HepG2 (cell line): ENCODE results near the gene CXCR5. TPM values are rescaled to one million over a fixed set of nuclear protein-coding genes. Genes with fewer than 3 reads are reported as not detected.
A peak's percentile ranks its signal among the peaks of the same experiment; 100 is the strongest.

Experiments used
- ATAC-seq: fragments of 200-7000 bp; cut with Tn5 transposase; 3 replicates; pipeline ENCODE4 v1.9.1; 2020; ENCODE audit warnings: mild to moderate bottlenecking, moderate library complexity
- BruUV-seq: library from RNA; stranded (reverse); fragments of 400-500 nt; replicated peaks from 2 replicates; lab custom pipeline; 2021; lab: Mats Ljungman, UMichigan
- CTCF ChIA-PET: fragments of 300-600 bp; formaldehyde crosslinking; extraction: SDS; loops from one replicate; lab custom pipeline; 2021; ENCODE audit warnings: low total read pairs, inconsistent platforms, low intra/inter-chr PET ratio; lab: Yijun Ruan, JAX
- POLR2A ChIA-PET: fragments of 350-600 bp; sonication (Branson Sonifier 250); formaldehyde crosslinking; loops from one replicate; lab custom pipeline; 2020; ENCODE audit warnings: antibody characterized with exemption, inconsistent platforms; lab: Yijun Ruan, JAX
- DNase-seq: peaks from one replicate; pipeline ENCODE4 v3.0.0-alpha.2; 2015; ENCODE audit warnings: low spot score
- FAIRE-seq: peaks from 3 replicates; lab custom pipeline; 2011; peaks lifted over from hg19 to GRCh38; lab: Jason Lieb, UNC
- H2AFZ ChIP-seq: one replicate; pipeline ENCODE4 v1.6.1; 2011; ENCODE audit warnings: low read length, inconsistent platforms
- H3K27ac ChIP-seq: fragments of 300-600 bp; 3 replicates; pipeline ENCODE4 v1.8.0; 2011; ENCODE audit warnings: mixed run types, mild to moderate bottlenecking, mixed read lengths, low read length, inconsistent platforms; ENCODE audit not compliant: insufficient read depth; ENCODE audit errors: extremely low read length
- H3K27me3 ChIP-seq, 2 experiments: fragments of 200-600 bp in 1 of 2; 2 replicates in 1 of 2; 3 replicates in 1 of 2; pipeline versions ENCODE4 v1.6.0 to v1.8.0; 2011; ENCODE audit warnings: low read length in 2 of 2, mild to moderate bottlenecking in 2 of 2, moderate library complexity in 2 of 2, inconsistent platforms in 1 of 2; ENCODE audit not compliant: insufficient read depth in 2 of 2, control insufficient read depth in 1 of 2
- H3K36me3 ChIP-seq, 2 experiments: fragments of 200-600 bp in 1 of 2; replicated peaks in 1 of 2; 2 replicates in 1 of 2; 3 replicates in 1 of 2; pipeline versions ENCODE4 v1.5.1 to v1.8.0; 2011; ENCODE audit warnings: low read length in 2 of 2, inconsistent platforms in 1 of 2; ENCODE audit not compliant: insufficient read depth in 2 of 2, control insufficient read depth in 1 of 2
- H3K4me1 ChIP-seq: 2 replicates; pipeline ENCODE4 v1.5.1; 2012; ENCODE audit warnings: low read length, inconsistent platforms; ENCODE audit not compliant: insufficient read depth
- H3K4me2 ChIP-seq: 2 replicates; pipeline ENCODE4 v1.6.0; 2011; ENCODE audit warnings: low read depth, low read length, inconsistent platforms
- H3K4me3 ChIP-seq, 3 experiments: fragments of 200-600 bp in 1 of 3; sonication (generic), shearing (Covaris generic) in 1 of 3; replicated peaks in 1 of 3; 2 replicates each; pipeline ENCODE4 v1.5.1; 2011 to 2016; ENCODE audit warnings: low read length in 3 of 3, inconsistent platforms in 2 of 3, low read depth in 2 of 3, mild to moderate bottlenecking in 2 of 3, control low read depth in 1 of 3, mixed read lengths in 1 of 3; ENCODE audit not compliant: insufficient read depth in 1 of 3
- H3K79me2 ChIP-seq: one replicate; pipeline ENCODE4 v1.6.1; 2011; ENCODE audit warnings: low read length, inconsistent platforms; ENCODE audit not compliant: insufficient read depth
- H3K9ac ChIP-seq: 2 replicates; pipeline ENCODE4 v1.6.0; 2011; ENCODE audit warnings: mild to moderate bottlenecking, low read depth, low read length, inconsistent platforms; ENCODE audit not compliant: insufficient read depth
- H3K9me3 ChIP-seq: 2 replicates; pipeline ENCODE4 v1.5.1; 2012; ENCODE audit warnings: mild to moderate bottlenecking, low read length
- H4K20me1 ChIP-seq: 2 replicates; pipeline ENCODE4 v1.6.0; 2011; ENCODE audit warnings: inconsistent platforms, mild to moderate bottlenecking, low read length, moderate library complexity; ENCODE audit not compliant: insufficient read depth
- ATF1 ChIP-seq: IDR thresholded peaks from 2 replicates; pipeline ENCODE4 v1.6.1; 2016; ENCODE audit warnings: mild to moderate bottlenecking, control low read depth
- GABPA ChIP-seq, 2 experiments: IDR thresholded peaks; 2 replicates each; pipeline ENCODE4 v1.6.1; 2011 to 2016; ENCODE audit warnings: low read depth in 2 of 2, low read length in 1 of 2, missing biosample characterization in 1 of 2, missing genetic modification characterization in 1 of 2
- GABPB1 ChIP-seq: IDR thresholded peaks from 2 replicates; pipeline ENCODE4 v1.6.1; 2016; ENCODE audit warnings: mild to moderate bottlenecking, missing genetic modification reagents, moderate library complexity, missing compliant biosample characterization
- GPN1 ChIP-seq: sonication (generic); formaldehyde crosslinking; IDR thresholded peaks from 2 replicates; pipeline ENCODE4 v1.5.1; 2020; ENCODE audit warnings: missing genetic modification reagents, borderline replicate concordance
- KDM4B ChIP-seq: sonication (generic); formaldehyde crosslinking; IDR thresholded peaks from 2 replicates; pipeline ENCODE4 v1.4.0; 2020; ENCODE audit warnings: missing genetic modification reagents
- MYC ChIP-seq: sonication (generic); formaldehyde crosslinking; IDR thresholded peaks from 2 replicates; pipeline ENCODE4 v1.9.0; 2021; ENCODE audit warnings: missing genetic modification reagents, borderline replicate concordance
- ZFP36 ChIP-seq: fragments of 150-350 bp; IDR thresholded peaks from 2 replicates; pipeline ENCODE4 v1.6.1; 2018; ENCODE audit warnings: borderline replicate concordance, low read length, low read depth; ENCODE audit not compliant: partially characterized antibody
- ZFP36L2 ChIP-seq: sonication (generic); formaldehyde crosslinking; IDR thresholded peaks from 2 replicates; pipeline ENCODE4 v1.4.0; 2020; ENCODE audit warnings: missing genetic modification reagents
- WGBS: methylation state at CpG from one replicate; pipeline ENCODE4 v1.1.6; 2017; ENCODE audit warnings: low lambda C conversion rate; 5-methylcytosine and 5-hydroxymethylcytosine counted together
- in situ Hi-C: cut with HindIII; loops from 2 replicates; pipeline ENCODE4 v1.10.0; 2017; ENCODE audit warnings: low pct_unique_long_range_greater_than_20kb; ENCODE audit not compliant: extremely low pct_ligation_motif_present
- intact Hi-C: fragments of 100-400 bp; cut with micrococcal nuclease; formaldehyde crosslinking; loops from one replicate; pipeline ENCODE4 v1.10.0; 2022; ENCODE audit not compliant: unreplicated experiment
- polyA plus RNA-seq, 8 experiments: library from polyadenylated mRNA; depleted of rRNA in 3 of 8; stranded (reverse) in 7 of 8; unstranded in 1 of 8; fragments of >200 nt; fragmentation: Illumina TruSeq in 4 of 8; extraction: Trizol in 4 of 8; gene quantifications; 2 replicates each; pipeline versions ENCODE4 v1.2.1 to v1.2.3, GENCODE V29; 2011 to 2016; ENCODE audit warnings: low read depth in 4 of 8, missing spikeins in 1 of 8, mixed read lengths in 1 of 8; ENCODE audit not compliant: insufficient read depth in 1 of 8
- total RNA-seq, 5 experiments: library from RNA; depleted of rRNA; stranded (reverse); fragments of >200 nt; fragmentation: Illumina TruSeq; extraction: Trizol; gene quantifications; 2 replicates each; pipeline ENCODE4 v1.2.3, GENCODE V29; 2016; ENCODE audit warnings: low read depth in 1 of 5
- TF ChIP-seq, protein P1 (sequence below): sonication (generic); formaldehyde crosslinking; IDR thresholded peaks from 2 replicates; pipeline ENCODE4 v1.5.1; 2020; ENCODE audit warnings: mild to moderate bottlenecking, missing genetic modification reagents, moderate library complexity
- TF ChIP-seq, protein P2 (sequence below): IDR thresholded peaks from 2 replicates; pipeline ENCODE4 v1.6.1; 2012; ENCODE audit warnings: inconsistent platforms

The CXCR5 gene
- total and polyA plus RNA-seq, 2 of the 13 experiments (the other 11 are each of a cell fraction or from before 2014, with no cell fraction given) = not detected

DNA sequence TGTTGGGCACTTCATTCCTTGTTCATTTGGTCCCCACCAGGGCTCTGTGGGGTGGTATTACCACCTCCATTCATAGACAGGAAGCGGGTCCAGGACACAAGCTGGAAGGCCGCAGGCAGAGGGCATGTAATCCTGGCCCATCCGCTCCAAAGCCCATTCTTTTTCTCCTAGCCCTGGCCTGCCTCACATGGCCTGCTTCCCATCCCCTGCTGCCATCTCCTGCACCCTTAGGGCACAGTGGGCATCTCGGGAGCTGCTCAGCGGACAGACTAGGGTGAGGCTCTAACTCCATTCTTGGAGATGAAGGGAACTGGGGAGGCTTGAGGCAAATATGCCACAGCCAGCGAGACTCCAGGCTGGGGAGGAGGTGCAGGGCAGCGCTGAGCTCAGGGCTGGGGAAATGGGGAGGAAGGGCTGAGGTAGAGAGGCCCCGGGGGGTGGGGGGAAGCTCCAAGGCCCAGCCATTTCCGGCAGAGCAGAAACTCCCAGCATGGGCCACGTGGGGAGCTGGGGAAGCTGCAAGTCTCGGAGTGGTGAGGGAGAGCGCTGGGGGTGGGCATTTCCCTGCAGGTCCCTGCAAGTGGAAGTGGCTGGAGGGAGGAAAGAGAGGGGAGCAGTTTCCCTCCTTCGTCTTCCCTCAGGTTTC is 56.4 kb downstream of the CXCR5 start:
- FAIRE-seq = no peak

More for the DNA sequence above, 56.4 kb downstream of the CXCR5 start:
- Histone ChIP-seq H3K79me2 (no peaks in the 10 kb centered on the region), H3K27ac (no peak overlapping the region), H3K4me1 (peaks cover 31% of the 10 kb centered on the region), H3K36me3 (no peaks in the 10 kb centered on the region), H2AFZ (no peak overlapping the region), H3K4me3 (no peak overlapping the region), H3K9me3 (no peaks in the 10 kb centered on the region), H3K27me3 (peaks cover 0 to 19% of the 10 kb centered on the region in 2 experiments; a peak in 2 of 5 replicates), H3K9ac (no peak overlapping the region), H4K20me1 (no peaks in the 10 kb centered on the region), H3K4me2 (peak overlapping the region; percentile 24; the same call in 1 of the 2 replicates)
- POLR2A ChIA-PET = interaction anchor here (0.9 kb wide), 1 partner anchor 31 kb away, joined by 3 read pairs; no protein-coding TSS in a partner anchor
- peak; percentile 65 for ATAC-seq
- DNase-seq = no peak
- in situ Hi-C loops (no loop called here), intact Hi-C loops (no loop called here)
- 28% methylated on average over 12 of the region's 13 CpGs for WGBS
- peak; percentile 59; the same call in 1 of the 2 replicates for TF ChIP-seq GABPB1 (CRISPR knock-in tag)
- TF ChIP-seq ZFP36 = no peak
- TF ChIP-seq GPN1 (CRISPR knock-in tag) = no peak
- no peak for TF ChIP-seq KDM4B (CRISPR knock-in tag)
- TF ChIP-seq MYC (CRISPR knock-in tag) = peak; percentile 28; the same call in 1 of the 2 replicates
- no peak for TF ChIP-seq GABPA (IDR thresholded peaks at IDR 0.05; ENCODE audit: low read depth, low read length)
- TF ChIP-seq GABPA (CRISPR knock-in tag; IDR thresholded peaks at IDR 0.05; ENCODE audit: low read depth) = peak; percentile 51
- TF ChIP-seq, protein P1, sequence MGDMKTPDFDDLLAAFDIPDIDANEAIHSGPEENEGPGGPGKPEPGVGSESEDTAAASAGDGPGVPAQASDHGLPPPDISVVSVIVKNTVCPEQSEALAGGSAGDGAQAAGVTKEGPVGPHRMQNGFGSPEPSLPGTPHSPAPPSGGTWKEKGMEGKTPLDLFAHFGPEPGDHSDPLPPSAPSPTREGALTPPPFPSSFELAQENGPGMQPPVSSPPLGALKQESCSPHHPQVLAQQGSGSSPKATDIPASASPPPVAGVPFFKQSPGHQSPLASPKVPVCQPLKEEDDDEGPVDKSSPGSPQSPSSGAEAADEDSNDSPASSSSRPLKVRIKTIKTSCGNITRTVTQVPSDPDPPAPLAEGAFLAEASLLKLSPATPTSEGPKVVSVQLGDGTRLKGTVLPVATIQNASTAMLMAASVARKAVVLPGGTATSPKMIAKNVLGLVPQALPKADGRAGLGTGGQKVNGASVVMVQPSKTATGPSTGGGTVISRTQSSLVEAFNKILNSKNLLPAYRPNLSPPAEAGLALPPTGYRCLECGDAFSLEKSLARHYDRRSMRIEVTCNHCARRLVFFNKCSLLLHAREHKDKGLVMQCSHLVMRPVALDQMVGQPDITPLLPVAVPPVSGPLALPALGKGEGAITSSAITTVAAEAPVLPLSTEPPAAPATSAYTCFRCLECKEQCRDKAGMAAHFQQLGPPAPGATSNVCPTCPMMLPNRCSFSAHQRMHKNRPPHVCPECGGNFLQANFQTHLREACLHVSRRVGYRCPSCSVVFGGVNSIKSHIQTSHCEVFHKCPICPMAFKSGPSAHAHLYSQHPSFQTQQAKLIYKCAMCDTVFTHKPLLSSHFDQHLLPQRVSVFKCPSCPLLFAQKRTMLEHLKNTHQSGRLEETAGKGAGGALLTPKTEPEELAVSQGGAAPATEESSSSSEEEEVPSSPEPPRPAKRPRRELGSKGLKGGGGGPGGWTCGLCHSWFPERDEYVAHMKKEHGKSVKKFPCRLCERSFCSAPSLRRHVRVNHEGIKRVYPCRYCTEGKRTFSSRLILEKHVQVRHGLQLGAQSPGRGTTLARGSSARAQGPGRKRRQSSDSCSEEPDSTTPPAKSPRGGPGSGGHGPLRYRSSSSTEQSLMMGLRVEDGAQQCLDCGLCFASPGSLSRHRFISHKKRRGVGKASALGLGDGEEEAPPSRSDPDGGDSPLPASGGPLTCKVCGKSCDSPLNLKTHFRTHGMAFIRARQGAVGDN = peak; percentile 62
- TF ChIP-seq, protein P2, sequence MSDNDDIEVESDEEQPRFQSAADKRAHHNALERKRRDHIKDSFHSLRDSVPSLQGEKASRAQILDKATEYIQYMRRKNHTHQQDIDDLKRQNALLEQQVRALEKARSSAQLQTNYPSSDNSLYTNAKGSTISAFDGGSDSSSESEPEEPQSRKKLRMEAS = 0 out of 2 replicates have a peak, but pooled peaks have one; percentile 42
- no peak for TF ChIP-seq ZFP36L2 (CRISPR knock-in tag)
- TF ChIP-seq ATF1 (CRISPR knock-in tag) = no peak
- CTCF ChIA-PET = no interaction called here
- no TSS peak for BruUV-seq
